GM18868 (cell line): ENCODE measurements around the gene DYNLT5.
A peak's percentile ranks its signal among the peaks of the same experiment; 100 is the strongest.
"Not testable (repeated sequence)": the region's sequence is repeated elsewhere in the genome, so short reads cannot be mapped to it uniquely, and the experiment has no call there.

Experiments
- ATAC-seq: cut with Tn5 transposase; IDR thresholded peaks from one replicate; pipeline ENCODE4 v1.9.1; 2021; ENCODE audit warnings: mild to moderate bottlenecking, moderate library complexity; ENCODE audit not compliant: unreplicated experiment

Gene DYNLT5

DNA sequence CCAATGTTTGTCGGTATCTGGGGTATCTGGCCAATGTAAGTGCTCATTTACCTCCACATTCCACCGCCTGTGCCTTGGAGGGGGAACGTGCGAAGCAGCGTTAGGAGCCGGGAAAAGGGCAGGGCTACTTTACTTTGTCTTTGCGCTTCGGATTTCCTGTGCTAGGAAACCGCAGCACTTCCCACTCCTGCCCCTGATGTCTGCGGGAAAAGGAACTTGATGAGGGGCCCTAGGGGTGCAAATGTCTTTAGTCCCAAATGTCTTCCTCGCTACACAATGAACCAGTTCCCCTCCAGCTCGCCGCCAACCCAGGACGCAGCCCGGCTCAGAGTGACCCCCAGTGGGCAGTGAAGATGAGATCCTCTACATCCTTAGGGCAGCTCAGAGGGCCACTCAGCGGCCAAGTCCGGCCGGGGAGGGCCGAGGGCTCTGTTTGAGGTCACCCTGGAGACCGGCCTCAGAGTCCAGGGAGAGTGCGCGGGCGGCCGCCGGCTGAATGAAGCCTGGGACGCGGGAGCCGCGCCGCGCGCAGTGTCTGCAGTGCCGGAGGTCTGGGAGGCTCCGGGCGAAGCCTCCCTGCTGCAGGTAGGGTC, at the start of gene DYNLT5:
Gene DYNLT5 (plus strand): TSS at position 460 of the 593 bp plus-strand sequence. CDS start 2,200 bp downstream, outside the sequence.
- ATAC-seq, result peak; percentile 62

- no peak for ATAC-seq
Observed at GRCh38 chr1:66704177-66704875, 47.9 kb upstream of the DYNLT5 start.

- ATAC-seq, result no peak
Observed at GRCh38 chr1:66705110-66705509, 47.1 kb upstream of the DYNLT5 start.

DNA sequence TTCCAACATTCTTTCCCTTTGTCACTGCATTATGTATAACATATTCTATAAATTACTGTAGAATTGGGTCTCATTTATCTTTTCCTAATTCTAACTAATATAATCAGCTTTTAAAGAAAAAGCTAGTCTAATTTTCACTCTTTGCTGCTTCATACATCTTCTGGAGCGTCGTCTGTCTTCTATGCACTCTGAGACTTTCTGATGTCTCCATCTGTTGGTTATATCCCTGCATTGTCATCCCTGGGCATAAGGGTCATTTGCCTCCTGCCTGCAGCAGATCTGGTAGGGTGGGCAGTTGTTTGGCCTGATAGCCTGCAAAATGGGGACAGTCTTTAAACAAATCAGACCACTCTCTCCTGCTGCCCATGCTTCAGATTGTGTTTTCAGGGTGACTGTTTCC, 40.8 kb upstream of the DYNLT5 start:
- no peak for ATAC-seq

- ATAC-seq, result no peak
Observed at GRCh38 chr1:66712839-66713238, 39.4 kb upstream of the DYNLT5 start.

DNA sequence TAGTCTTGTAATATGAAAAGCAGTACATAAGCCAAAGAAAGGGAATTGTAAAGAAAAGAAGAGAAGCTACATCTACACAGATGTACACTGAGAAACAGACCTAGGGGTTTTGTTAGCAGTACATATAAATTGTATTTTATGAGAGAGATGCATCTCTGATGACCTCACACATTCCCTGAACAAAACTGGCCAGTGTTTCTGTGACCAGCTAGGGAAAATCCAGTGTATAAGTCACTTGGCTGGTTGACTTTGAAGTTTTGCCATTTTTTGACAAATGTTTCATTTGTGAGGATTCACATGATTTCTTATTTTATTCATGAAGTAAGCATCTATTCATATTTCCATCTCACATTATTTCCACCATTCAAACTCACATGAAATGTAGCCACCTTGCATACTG, 28.3 kb upstream of the DYNLT5 start:
- ATAC-seq, result no peak

DNA sequence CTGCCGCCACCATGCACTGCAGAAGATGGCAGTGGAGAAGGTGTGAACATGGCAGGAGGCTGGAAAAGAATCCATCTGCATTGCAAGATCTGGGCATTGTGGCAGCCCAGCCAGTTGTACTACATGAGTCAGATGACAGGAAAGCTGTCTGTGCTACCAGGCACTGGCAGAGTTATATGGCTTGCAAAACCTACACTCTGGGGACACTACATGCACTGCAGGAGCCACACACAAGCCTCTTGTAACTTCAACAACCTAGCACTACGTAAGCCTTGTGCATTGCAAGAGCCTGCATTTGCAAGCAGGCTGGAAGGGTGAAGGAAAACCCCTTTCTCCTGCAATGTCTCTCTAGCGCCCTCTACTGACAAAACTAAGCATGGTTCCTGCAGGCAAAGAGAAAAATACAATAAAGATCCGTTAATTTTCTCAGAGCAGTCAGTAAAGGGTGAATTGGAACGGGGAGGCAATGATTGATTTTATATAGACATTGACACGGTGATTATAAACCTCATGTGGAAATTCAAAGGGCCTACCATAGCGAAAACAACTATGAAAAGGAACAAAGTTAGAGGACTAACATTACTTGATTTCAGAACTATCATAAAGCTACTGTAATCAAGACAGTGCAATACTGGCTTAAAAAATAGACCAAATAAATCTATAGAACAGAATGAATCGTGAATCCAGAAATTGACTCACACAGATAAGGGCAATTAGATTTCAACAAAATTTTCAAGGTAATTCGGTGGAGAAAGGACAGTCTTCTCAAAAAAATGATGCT, 26.2 kb upstream of the DYNLT5 start:
- ATAC-seq, result peak; percentile 86

DNA sequence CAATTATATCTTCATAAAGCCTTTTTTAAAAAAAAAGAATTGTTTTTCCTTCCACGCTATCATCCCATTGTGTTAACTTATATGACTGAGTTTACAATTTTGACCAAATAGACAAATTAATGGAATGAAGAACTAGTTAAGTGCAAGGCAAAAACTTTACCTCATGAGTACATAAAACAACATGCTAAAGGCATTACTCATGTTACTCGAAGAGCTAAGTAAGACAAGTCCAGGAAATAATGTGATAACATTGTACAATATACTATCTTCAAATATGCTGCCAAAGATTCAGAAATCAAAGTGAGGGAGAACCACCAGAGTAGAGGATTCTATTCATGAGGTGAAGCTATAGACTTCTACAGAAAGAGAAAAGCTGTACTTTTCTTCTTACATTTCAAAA, 24.2 kb upstream of the DYNLT5 start:
- ATAC-seq, result no peak

DNA sequence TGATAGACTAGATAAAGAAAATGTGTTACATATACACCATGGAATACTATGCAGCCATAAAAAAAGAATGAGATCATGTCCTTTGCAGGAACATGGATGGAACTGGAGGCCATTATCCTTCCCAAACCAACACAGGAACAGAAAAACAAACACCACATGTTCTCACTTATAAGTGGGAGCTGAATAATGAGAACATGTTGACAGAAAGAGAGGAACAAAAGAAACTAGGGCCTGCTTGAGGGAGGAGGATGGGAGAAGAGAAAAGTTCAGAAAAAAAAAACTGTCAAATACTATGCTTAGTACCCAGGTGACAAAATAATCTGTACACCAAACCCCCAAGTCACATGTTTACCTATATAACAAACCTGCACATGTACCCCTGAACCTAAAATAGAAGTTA, 23.5 kb upstream of the DYNLT5 start:
- ATAC-seq, result not testable (repeated sequence)

DNA sequence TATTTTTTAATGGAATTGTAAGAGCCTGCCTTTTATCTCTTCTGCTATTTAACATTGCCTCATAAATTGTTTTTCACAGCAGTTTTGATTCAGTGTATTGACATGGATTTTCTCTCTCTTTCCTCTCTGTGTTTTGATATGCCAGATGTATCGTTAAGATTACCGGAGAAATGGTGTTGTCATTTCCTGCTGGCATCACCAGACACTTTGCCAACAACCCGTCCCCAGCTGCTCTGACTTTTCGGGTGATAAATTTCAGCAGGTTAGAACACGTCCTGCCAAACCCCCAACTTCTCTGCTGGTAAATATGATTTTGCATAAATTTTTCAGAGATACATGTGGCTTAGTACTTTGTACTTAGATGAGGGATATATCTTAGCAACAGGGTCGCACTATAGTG, 23.1 kb upstream of the DYNLT5 start:
- ATAC-seq, result no peak

DNA sequence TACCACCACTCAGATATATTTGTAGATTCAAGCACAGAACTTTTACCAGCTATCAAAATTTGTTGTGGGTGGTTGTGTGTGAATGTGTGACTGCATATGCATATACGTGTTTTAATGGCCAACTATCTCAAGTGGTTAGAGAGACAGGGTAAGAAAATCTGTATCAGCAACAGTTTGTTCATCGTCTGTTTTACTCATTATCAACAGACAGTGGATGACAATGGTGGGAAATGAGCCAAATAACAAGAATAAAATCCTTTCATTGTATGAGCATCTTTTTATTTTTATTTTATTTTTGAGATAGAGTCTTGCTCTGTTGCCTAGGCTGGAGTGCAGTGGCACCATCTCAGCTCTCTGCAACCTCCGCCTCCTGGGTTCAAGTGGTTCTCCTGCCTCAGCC, 22.7 kb upstream of the DYNLT5 start:
- ATAC-seq, result no peak

DNA sequence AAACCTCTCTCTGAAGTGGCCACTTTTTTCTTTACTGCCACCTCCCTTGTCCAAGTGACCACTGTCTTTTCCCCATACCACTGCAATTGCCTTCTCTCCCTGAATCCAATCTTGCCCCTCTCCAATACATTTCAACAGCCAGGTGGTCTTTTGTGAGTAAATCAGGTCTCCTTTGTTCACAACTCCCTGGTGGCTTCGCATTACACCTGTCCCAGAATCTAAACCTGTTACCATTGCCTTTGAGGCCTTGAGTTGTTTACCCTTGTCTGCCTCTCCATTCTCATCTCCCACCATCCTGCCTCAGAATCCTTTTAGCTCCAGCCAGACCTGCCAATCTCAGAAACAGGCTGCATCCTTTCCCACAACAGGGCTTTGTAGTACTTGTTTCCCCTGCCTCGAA, 21.8 kb upstream of the DYNLT5 start:
- no peak for ATAC-seq

GRCh38 chr1:66731170-66731865, 20.9 kb upstream of the DYNLT5 start:
- ATAC-seq, result peak; percentile 69

DNA sequence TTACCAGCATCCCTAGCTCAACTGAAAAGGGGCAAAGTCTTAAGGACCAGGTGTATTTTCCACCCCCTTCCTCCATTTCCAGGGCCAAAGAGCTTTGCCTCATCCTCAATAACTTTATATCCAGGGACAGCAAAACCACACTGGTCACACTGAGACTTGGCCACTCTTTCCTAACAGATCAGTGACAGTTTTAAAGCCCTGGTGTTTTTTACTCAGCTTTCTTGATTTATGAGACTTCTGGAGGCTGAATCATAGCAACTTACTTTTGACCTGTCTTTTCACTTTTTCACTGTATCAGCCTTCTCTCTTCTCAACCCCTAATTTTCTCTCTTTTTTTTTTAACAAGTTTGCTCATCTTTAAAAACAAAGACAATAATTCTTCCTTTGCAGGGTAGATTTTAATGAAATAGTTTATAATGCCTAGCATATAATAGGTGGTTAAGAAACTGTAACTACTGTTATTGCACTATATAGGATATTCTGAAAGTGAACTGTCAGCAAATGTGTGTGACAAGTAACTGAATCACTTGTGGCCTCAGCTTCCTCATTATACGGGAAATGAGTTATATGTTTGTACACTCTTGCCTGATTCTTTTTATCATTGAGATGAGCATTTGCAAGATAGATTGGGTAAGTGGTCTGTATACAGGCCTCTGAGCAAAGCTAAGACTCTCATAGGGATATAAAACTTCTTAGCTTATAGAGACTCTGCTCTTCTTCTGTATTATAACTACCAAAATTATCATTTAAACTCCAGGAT, 19.7 kb upstream of the DYNLT5 start:
- ATAC-seq, result peak; percentile 79

DNA sequence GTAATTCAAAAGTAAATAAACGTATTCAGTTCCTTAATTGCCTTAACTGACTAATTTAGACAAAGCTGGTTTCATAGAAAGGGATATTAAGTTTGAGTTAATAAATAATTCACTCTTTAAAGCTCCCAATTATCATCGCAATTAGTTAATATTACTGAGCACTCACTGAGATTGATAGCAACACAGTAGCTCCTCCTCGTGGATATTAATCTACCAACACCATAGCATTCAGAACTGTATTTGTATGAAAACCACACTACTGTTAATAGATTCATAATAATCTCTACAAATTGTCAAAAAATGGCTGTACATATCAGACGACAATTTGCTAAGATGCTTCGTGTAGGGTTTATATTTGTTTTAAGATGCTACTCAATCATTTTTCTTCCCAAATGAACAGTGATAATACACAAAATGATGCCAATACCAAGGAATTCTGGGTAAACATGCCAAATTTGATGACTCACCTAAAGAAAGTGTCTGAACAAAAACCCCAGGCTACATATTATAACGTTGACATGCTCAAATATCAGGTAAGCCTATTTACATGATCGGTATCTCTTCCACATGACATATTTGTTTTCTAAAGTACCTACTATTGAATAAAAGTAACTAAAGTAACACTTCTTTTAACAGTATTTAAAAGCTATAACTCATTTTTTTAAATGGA, 18.8 kb upstream of the DYNLT5 start:
- ATAC-seq, result peak; percentile 37

GRCh38 chr1:66734531-66734930, 17.7 kb upstream of the DYNLT5 start:
- not testable (repeated sequence) for ATAC-seq

- ATAC-seq, result no peak
Observed at GRCh38 chr1:66737836-66738235, 14.4 kb upstream of the DYNLT5 start.

DNA sequence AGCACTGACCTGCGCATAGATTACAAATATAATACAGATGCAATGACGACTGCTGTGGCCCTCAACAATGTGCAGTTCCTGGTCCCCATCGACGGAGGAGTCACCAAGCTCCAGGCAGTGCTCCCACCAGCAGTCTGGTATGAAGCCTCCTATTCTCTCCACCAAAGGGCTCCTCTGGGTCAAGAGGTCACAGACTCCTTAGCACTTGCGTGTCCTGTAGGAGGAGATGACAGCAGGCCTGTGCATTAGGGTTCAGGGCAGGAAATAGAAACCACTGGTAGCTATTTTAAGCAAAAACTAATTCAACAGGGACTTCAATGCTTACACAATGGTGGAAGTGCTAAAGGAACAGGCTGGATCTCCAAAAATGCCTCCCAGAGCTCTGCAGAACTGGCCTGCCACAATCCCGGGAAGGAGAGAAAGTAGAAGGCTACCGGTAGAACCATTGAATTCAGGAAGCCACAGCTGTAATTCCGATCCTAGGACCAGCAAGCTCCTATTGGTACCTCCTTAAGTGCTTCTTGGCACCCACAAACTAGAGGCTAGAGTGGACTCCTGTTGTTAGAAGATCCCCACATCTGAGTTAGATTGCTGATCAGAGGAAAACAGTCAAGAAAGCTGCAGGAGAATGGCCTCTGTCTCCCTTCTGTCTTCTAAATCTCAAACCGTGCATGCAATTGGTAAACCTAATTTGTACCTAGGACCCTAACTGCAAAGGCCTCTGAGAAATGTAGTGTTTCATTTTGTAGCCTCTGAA, 12.7 kb upstream of the DYNLT5 start:
- no peak for ATAC-seq

DNA sequence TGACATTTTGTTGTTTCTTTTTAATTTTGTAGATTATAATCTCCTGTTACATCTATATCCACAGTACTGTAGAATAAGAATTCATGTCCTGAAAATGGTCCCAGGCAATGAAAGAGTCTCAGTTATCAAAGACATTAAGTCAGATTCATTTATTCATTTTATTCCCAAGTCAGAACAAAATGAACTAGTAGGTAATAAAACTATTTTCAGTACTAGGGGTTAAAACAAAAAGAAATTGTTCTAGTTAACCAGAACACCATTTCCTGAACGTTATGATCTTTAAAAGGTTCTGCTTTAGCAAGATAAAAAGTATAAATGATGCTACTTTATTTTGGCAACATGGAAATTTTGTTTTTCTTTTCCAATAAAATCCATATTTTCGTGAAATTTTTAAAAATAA, 6.8 kb upstream of the DYNLT5 start:
- no peak for ATAC-seq
